Right atrium auricular region (tissue), 2 donors: ENCODE measurements around the gene BANP. TPM values are rescaled to one million over a fixed set of nuclear protein-coding genes. Genes with fewer than 3 reads are reported as not detected.
"Not testable (repeated sequence)": the region's sequence is repeated elsewhere in the genome, so short reads cannot be mapped to it uniquely, and the experiment has no call there.

ENCODE experiments used
- DNase-seq: peaks from one replicate; pipeline ENCODE4 v3.0.0-alpha.2; 2019; ENCODE audit warnings: low spot score
- H3K27ac ChIP-seq, 2 donors: fragments of 200-600 bp; sonication (generic); 1 replicate in 1 of 2; 2 replicates in 1 of 2; pipeline ENCODE4 v1.5.1; 2016 to 2019
- H3K27me3 ChIP-seq, 2 donors: fragments of 200-600 bp; sonication (generic); one replicate each; pipeline versions ENCODE4 v1.5.1 to v1.6.0; 2017 to 2019
- H3K36me3 ChIP-seq: fragments of 200-600 bp; sonication (generic); one replicate; pipeline ENCODE4 v1.5.1; 2016
- H3K4me1 ChIP-seq, 2 donors: fragments of 200-600 bp; sonication (generic); one replicate each; pipeline versions ENCODE4 v1.5.1 to v1.6.0; 2017 to 2019
- H3K4me3 ChIP-seq, 2 donors: fragments of 200-600 bp; sonication (generic); 1 replicate in 1 of 2; 2 replicates in 1 of 2; pipeline ENCODE4 v1.5.1; 2017 to 2019; ENCODE audit warnings: mild to moderate bottlenecking in 1 of 2, moderate library complexity in 1 of 2
- H3K9me3 ChIP-seq, 2 donors: fragments of 200-600 bp; sonication (generic); one replicate each; pipeline ENCODE4 v1.5.1; 2019
- total RNA-seq, 2 donors: library from RNA; depleted of rRNA; stranded (reverse); fragments of >200 nt; gene quantifications; one replicate each; pipeline ENCODE4 v1.1.0, GENCODE V29; 2016
- TF ChIP-seq, protein P1 (sequence below), 2 donors: fragments of 200-600 bp; sonication (generic); IDR thresholded peaks; one replicate each; pipeline ENCODE4 v1.5.1; 2019; ENCODE audit warnings: antibody characterized with exemption in 2 of 2

Gene BANP
- total RNA-seq, 2 donors from 2014 or later, result 10.4 to 14.4 TPM

DNA sequence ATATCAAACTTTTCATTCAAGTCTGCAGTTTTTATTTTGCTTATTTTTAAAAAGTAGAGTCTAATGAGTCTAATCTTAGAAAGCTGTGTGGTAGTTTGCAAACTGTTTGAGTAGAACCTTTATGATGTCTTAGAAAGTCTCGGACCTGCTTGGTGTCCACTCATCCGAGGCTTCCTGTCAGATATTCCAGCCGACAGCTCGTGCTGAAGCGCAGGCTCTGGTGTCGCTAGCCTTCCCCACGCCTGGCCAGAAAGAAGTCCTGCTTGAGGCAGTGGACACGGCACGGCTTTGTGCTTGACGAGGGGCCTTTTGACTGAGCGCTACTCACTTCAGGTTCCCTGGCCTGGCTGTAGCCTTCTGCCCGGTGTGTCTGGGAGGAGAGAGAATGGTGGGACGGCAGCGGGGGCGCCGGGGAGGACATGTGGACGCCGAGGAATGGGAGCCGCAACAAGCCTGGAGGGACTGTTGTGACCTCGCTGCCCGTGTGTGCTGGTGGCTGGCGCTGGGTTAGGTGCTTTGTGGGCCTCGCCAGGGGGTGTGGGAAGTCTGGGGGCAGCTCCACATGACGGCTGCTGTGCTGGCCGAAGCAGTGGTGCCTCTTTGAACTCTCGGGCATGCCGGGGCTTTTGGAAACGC lies 33.5 kb downstream of the BANP start:
- Histone ChIP-seq H3K4me3 (no peak overlapping the region), H3K36me3 (peaks cover 25% of the 10 kb centered on the region)
- TF ChIP-seq, protein P1, sequence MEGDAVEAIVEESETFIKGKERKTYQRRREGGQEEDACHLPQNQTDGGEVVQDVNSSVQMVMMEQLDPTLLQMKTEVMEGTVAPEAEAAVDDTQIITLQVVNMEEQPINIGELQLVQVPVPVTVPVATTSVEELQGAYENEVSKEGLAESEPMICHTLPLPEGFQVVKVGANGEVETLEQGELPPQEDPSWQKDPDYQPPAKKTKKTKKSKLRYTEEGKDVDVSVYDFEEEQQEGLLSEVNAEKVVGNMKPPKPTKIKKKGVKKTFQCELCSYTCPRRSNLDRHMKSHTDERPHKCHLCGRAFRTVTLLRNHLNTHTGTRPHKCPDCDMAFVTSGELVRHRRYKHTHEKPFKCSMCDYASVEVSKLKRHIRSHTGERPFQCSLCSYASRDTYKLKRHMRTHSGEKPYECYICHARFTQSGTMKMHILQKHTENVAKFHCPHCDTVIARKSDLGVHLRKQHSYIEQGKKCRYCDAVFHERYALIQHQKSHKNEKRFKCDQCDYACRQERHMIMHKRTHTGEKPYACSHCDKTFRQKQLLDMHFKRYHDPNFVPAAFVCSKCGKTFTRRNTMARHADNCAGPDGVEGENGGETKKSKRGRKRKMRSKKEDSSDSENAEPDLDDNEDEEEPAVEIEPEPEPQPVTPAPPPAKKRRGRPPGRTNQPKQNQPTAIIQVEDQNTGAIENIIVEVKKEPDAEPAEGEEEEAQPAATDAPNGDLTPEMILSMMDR (IDR thresholded peaks at IDR 0.05), result no peak

DNA sequence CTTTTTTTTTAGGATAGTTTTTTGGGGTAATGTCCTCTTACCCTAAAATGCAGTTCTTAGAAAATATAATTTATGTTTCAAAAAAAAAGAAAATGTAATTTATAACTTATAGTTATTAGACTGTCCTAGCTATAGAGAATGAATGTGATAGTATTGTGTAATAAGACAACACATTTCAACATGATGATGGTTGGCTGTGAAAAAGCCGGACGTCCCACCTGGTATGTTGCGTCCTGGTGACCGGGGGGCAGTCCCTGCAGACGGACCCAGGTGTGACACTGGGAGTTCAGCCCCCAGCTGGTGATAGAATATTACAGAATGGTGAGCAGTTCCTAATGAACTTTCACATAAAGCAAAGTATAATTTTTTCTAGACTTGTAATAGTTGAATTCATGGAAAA lies 34.3 kb downstream of the BANP start:
- not testable (repeated sequence) for DNase-seq, H3K27ac ChIP-seq, H3K4me3 ChIP-seq, H3K9me3 ChIP-seq, H3K4me1 ChIP-seq, H3K27me3 ChIP-seq
- H3K36me3 ChIP-seq, result peaks cover 25% of the 10 kb centered on the region

More for the DNA sequence above, 33.5 kb downstream of the BANP start:
- Histone ChIP-seq H3K27ac (no peak overlapping the region), H3K9me3 (no peaks in the 10 kb centered on the region), H3K4me1 (no peaks in the 10 kb centered on the region), H3K27me3 (no peaks in the 10 kb centered on the region)
- DNase-seq, result no peak

DNA sequence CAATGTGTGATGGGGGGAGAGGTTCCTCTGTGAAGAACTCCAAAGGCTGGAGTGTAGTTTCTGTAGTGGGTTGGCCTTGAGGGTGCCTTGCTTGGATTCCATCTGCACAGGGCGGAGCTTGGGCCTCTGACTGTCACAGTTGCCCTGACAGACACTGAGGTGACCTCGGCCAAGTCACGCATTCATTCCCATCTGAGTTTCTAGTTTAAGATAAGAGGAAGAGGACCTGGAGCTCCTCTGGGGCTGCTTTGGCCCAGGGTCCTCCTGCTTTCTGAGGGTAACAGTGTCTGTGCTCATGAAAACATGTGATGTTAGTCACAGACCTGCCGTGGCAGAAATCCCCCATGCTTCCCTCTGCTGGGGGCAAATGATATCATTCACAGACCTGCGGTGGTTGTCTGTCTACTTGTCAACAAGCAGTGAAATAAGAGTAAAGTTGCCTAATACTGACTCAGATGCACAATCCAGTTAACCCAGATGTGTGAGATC lies 35.2 kb downstream of the BANP start:
- peaks cover 29% of the 10 kb centered on the region for H3K36me3 ChIP-seq
- peak overlapping the region; percentile 37 to 42 for H3K27ac ChIP-seq

DNA sequence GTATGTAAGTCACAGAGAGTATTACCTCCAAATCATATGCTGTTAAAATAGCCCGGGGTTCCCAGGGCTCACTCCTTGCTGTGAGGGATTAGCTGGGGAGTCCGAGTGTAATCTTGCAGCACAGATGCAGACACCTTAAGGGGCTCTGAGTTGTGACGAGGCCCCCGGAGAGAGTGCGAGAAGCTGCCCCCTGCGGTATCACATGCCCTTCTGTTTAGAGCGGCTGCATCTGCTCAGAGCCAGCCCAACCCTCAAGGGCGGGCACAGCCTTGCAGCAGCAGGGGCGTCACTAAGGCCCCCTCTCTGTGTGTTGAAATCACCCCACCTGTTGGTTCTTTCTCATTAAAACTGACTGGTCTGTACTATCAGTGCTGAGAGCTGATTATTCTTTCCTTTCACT lies 37.4 kb downstream of the BANP start:
- H3K4me3 ChIP-seq, H3K27me3 ChIP-seq, H3K27ac ChIP-seq, DNase-seq, H3K9me3 ChIP-seq, H3K4me1 ChIP-seq: not testable (repeated sequence)
- peaks cover 20% of the 10 kb centered on the region for H3K36me3 ChIP-seq

More for the DNA sequence above, 35.2 kb downstream of the BANP start:
- not testable (repeated sequence) for H3K9me3 ChIP-seq, H3K4me1 ChIP-seq, H3K27me3 ChIP-seq, H3K4me3 ChIP-seq, DNase-seq

DNA sequence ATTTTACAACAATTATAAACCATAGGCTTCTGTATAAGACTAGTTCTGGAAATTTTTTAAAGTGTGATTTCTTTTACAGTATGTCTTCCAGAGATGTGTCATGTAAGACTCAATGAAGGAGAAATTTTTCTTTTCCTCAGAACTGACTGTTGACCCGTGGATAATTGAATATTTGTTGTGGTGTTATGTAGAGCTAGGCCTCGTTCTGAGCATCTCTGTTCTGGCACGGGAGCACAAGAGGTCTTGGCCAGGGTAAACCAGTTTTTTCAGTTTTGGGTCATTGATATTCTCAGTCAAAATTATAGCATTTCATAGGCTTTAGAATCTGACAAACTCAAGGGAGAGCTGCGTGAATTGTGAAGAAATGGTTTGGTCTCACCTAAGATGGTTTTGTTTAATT lies 39.0 kb downstream of the BANP start:
- not testable (repeated sequence) for H3K4me1 ChIP-seq, DNase-seq, H3K27me3 ChIP-seq, H3K9me3 ChIP-seq, H3K27ac ChIP-seq, H3K4me3 ChIP-seq
- peaks cover 15% of the 10 kb centered on the region for H3K36me3 ChIP-seq

DNA sequence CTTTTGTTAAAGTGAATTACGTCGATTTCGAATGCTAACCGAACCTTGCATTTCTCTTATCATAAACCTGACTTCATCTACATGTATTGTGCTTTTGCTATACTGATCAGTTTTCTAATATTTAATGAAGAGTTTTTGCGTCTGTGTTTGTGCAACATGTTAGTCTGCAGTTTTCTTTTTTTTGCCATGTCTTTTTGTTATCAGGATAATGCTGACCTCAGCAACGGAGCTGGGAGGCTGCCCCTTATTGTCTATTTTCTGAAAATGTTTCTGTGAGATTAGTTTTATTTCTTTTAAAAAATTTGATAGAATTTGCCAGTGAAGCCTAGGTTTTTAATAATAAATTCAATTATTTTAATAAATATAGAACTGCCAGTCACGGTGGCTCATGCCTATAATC lies 40.9 kb downstream of the BANP start:
- not testable (repeated sequence) for H3K27me3 ChIP-seq, DNase-seq, H3K27ac ChIP-seq, H3K4me1 ChIP-seq, H3K9me3 ChIP-seq, H3K4me3 ChIP-seq
- H3K36me3 ChIP-seq, result peaks cover 15% of the 10 kb centered on the region

DNA sequence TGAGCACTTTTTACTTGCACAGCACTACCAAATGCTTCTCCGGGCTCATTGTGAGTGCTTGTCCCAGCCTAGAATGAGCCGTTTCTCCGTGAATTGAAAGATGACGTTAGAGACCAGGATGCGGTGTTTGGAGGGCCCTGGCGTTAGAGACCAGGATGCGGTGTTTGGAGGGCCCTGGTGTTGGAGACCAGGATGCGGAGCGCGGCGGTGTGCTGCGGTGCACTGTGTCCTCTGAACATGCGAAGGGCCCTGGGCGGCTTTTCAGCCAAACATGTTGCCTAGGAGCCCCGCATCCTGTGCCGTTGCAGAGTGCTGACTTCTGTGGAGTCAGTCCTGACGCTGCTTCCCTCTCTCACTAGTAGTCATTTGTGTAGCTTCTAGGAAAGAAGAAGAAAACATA lies 42.7 kb downstream of the BANP start:
- Histone ChIP-seq H3K27ac (no peak overlapping the region), H3K36me3 (peaks cover 15% of the 10 kb centered on the region), H3K9me3 (peaks cover 0 to 5% of the 10 kb centered on the region in 2 donors), H3K27me3 (no peaks in the 10 kb centered on the region), H3K4me1 (no peaks in the 10 kb centered on the region), H3K4me3 (no peak overlapping the region)
- TF ChIP-seq, protein P1 (IDR thresholded peaks at IDR 0.05), result no peak
- DNase-seq, result no peak

DNA sequence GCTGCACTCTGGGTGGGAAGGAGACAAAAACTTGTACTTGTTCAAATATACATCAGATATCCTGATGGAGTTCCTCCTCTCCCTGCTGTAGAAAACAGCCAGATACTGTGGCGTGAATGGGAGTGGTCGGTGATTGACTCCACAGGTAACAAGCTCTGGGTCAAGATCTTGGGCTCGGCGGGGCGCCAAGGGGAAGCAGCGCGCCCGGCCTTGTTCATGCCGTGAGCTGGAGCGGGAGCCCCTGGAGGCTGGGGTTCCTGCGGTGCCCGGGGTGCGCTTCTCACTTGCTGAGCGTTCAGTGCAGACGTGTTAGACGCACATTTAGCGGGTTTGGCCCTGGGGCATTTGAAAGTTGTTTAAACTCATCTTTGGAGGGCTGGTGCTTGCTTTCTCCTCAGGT lies 44.4 kb downstream of the BANP start:
- H3K27ac ChIP-seq, result no peak overlapping the region

More for the DNA sequence above, 44.4 kb downstream of the BANP start:
- Histone ChIP-seq H3K27me3 (no peaks in the 10 kb centered on the region), H3K4me1 (no peaks in the 10 kb centered on the region), H3K9me3 (peaks cover 0 to 5% of the 10 kb centered on the region in 2 donors), H3K4me3 (no peak overlapping the region), H3K36me3 (peaks cover 15% of the 10 kb centered on the region)
- DNase-seq, result no peak
- TF ChIP-seq, protein P1 (IDR thresholded peaks at IDR 0.05), result no peak
